SK-N-MC (cell line): Measurements from ENCODE around the gene MAP7.

ENCODE experiments used
- EZH2 ChIP-seq: fragments of 200-600 bp; sonication (generic); IDR thresholded peaks from one replicate; pipeline ENCODE4 v1.6.1; 2017; ENCODE audit warnings: antibody characterized with exemption
- FOXP2 ChIP-seq: optimal IDR thresholded peaks from 2 replicates; pipeline ENCODE3; 2011; ENCODE audit warnings: mild to moderate bottlenecking, moderate library complexity; ENCODE audit not compliant: insufficient read depth; ENCODE audit errors: extremely low read length, control extremely low read depth
- POLR2AphosphoS5 ChIP-seq: IDR thresholded peaks from 2 replicates; pipeline ENCODE4 v1.6.1; 2012; ENCODE audit warnings: mild to moderate bottlenecking, low read depth, low read length, borderline replicate concordance

DNA sequence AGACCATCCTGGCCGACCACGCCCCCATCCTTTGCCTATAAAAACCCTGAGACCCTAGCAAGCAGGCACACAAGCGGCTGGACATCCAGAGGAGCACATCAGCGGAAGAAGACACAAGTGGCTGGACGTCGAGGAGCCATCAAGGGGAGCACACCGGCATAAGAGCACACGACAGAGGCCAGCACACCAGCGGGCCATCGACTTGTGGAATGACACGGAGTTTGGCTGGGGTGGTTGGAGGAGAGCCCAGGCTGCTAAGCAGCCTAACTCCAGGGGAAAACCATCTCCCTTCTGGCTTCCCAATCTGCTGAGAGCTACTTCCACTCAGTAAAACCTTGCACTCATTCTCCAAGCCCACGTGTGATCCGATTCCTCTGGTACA lies 215.8 kb downstream of the MAP7 start:
- TF ChIP-seq POLR2AphosphoS5 (no peak), EZH2 (no peak), FOXP2 (no peak)
